AG04450 (cell line): ENCODE data around the gene OR4K1. TPM values are rescaled to one million over a fixed set of nuclear protein-coding genes. Genes with fewer than 3 reads are reported as not detected.

Source experiments
- CTCF ChIA-PET: fragments of 300-600, 350-600 bp; formaldehyde crosslinking; extraction: SDS; loops from one replicate; lab custom pipeline; 2022; ENCODE audit warnings: antibody characterized with exemption, inconsistent platforms; lab: Charles Lee
- POLR2A ChIA-PET: fragments of 350-600 bp; formaldehyde crosslinking; extraction: SDS; loops from one replicate; lab custom pipeline; 2021; ENCODE audit warnings: antibody characterized with exemption, inconsistent platforms; lab: Yijun Ruan, JAX
- DNase-seq: peaks from one replicate; pipeline ENCODE4 v3.0.0-alpha.2; 2011; ENCODE audit warnings: low read depth, low spot score
- H3K27ac ChIP-seq: one replicate; pipeline ENCODE4 v1.5.1; 2012; ENCODE audit warnings: low read depth, low read length, control low read depth
- H3K27me3 ChIP-seq: one replicate; pipeline ENCODE4 v1.6.0; 2012; ENCODE audit warnings: low read length; ENCODE audit not compliant: control insufficient read depth, insufficient read depth
- H3K4me3 ChIP-seq: 2 replicates; pipeline ENCODE4 v1.5.1; 2011; ENCODE audit warnings: mild to moderate bottlenecking, low read depth, low read length, control low read depth
- H3K9me3 ChIP-seq: 2 replicates; pipeline ENCODE4 v1.5.1; 2012; ENCODE audit warnings: low read length; ENCODE audit not compliant: control insufficient read depth, insufficient read depth
- CTCF ChIP-seq: IDR thresholded peaks from 2 replicates; pipeline ENCODE4 v1.5.1; 2011; ENCODE audit warnings: low read depth, low read length, control low read depth, inconsistent platforms
- polyA plus RNA-seq: library from polyadenylated mRNA; depleted of rRNA; stranded (reverse); fragments of >200 nt; gene quantifications from 2 replicates; pipeline ENCODE4 v1.2.3, GENCODE V29; 2011

OR4K1 gene
- polyA plus RNA-seq, 1 experiment, result not detected

GRCh38 chr14:19911114-19911513, 19.6 kb upstream of the OR4K1 start:
- CTCF ChIA-PET, result no interaction called here

GRCh38 chr14:19917243-19917642, 13.5 kb upstream of the OR4K1 start:
- no peak for DNase-seq
- Histone ChIP-seq H3K4me3 (no peak overlapping the region), H3K27me3 (no peaks in the 10 kb centered on the region), H3K27ac (no peak overlapping the region), H3K9me3 (peaks cover 8% of the 10 kb centered on the region; the same call in 1 of the 2 replicates)
- no peak for TF ChIP-seq CTCF
- ChIA-PET CTCF (no interaction called here), POLR2A (no interaction called here)

More at GRCh38 chr14:19911114-19911513, 19.6 kb upstream of the OR4K1 start:
- Histone ChIP-seq H3K27me3 (no peaks in the 10 kb centered on the region), H3K9me3 (peaks cover 16% of the 10 kb centered on the region), H3K27ac (no peak overlapping the region), H3K4me3 (no peak overlapping the region)
- no peak for DNase-seq
- no peak for TF ChIP-seq CTCF
- POLR2A ChIA-PET, result no interaction called here

- TF ChIP-seq CTCF, result no peak
- CTCF ChIA-PET, result no interaction called here
- POLR2A ChIA-PET, result no interaction called here
- peaks cover 8% of the 10 kb centered on the region; the same call in 1 of the 2 replicates for H3K9me3 ChIP-seq
- H3K27ac ChIP-seq, result no peak overlapping the region
- H3K27me3 ChIP-seq, result no peaks in the 10 kb centered on the region
- H3K4me3 ChIP-seq, result no peak overlapping the region
- no peak for DNase-seq
Measured at GRCh38 chr14:19917955-19918518, 12.7 kb upstream of the OR4K1 start.

- Histone ChIP-seq H3K27me3 (no peaks in the 10 kb centered on the region), H3K9me3 (peaks cover 8% of the 10 kb centered on the region; the same call in 1 of the 2 replicates), H3K27ac (no peak overlapping the region), H3K4me3 (no peak overlapping the region)
- ChIA-PET POLR2A (no interaction called here), CTCF (no interaction called here)
- TF ChIP-seq CTCF, result no peak
- no peak for DNase-seq
Measured at GRCh38 chr14:19918553-19919264, 12.0 kb upstream of the OR4K1 start.

- no peaks in the 10 kb centered on the region for H3K27me3 ChIP-seq
- H3K9me3 ChIP-seq, result peaks cover 12% of the 10 kb centered on the region
- ChIA-PET POLR2A (no interaction called here), CTCF (no interaction called here)
- DNase-seq, result no peak
- H3K27ac ChIP-seq, result no peak within 1 kb of the TSS
- H3K4me3 ChIP-seq, result no peak within 1 kb of the TSS
- no peak for TF ChIP-seq CTCF
Measured at GRCh38 chr14:19920021-19920657, 10.6 kb upstream of the OR4K1 start, which contains the start of gene OR4K5. Gene OR4K5 (plus strand): TSS chr14:19920607. CDS start chr14:19920607, 0 bp downstream.
